Skeletal muscle tissue (tissue), 4 donors: ENCODE results near the gene TMEM95. TPM values are rescaled to one million over a fixed set of nuclear protein-coding genes. Genes with fewer than 3 reads are reported as not detected.
A peak's percentile ranks its signal among the peaks of the same experiment; 100 is the strongest.

Experiments
- H3K27ac ChIP-seq: one replicate; pipeline ENCODE4 v1.7.0; 2013; ENCODE audit warnings: mild to moderate bottlenecking, low read depth, low read length, inconsistent platforms
- H3K27me3 ChIP-seq, 3 donors: one replicate each; pipeline ENCODE4 v1.7.0; 2013; ENCODE audit warnings: low read length in 3 of 3; ENCODE audit not compliant: control insufficient read depth in 3 of 3, insufficient read depth in 3 of 3
- H3K36me3 ChIP-seq, 3 donors: one replicate each; pipeline ENCODE4 v1.7.0; 2013; ENCODE audit warnings: low read length in 3 of 3; ENCODE audit not compliant: control insufficient read depth in 3 of 3, insufficient read depth in 3 of 3
- H3K4me1 ChIP-seq, 3 donors: one replicate each; pipeline ENCODE4 v1.7.0; 2013; ENCODE audit warnings: low read length in 3 of 3, mild to moderate bottlenecking in 3 of 3; ENCODE audit not compliant: control insufficient read depth in 3 of 3, insufficient read depth in 3 of 3
- H3K4me3 ChIP-seq, 3 donors: one replicate each; pipeline ENCODE4 v1.7.0; 2013; ENCODE audit warnings: low read length in 3 of 3
- H3K9ac ChIP-seq, 3 donors: one replicate each; pipeline ENCODE4 v1.7.0; 2013; ENCODE audit warnings: low read length in 3 of 3, mild to moderate bottlenecking in 3 of 3, moderate library complexity in 2 of 3, low read depth in 1 of 3
- H3K9me3 ChIP-seq, 3 donors: one replicate each; pipeline ENCODE4 v1.7.0; 2013; ENCODE audit warnings: low read length in 3 of 3; ENCODE audit not compliant: control insufficient read depth in 3 of 3
- total RNA-seq: library from RNA; depleted of rRNA; stranded (reverse); fragments of >200 nt; gene quantifications from one replicate; pipeline ENCODE4 v1.2.3, GENCODE V29; 2014
- donor health status: Osteomylitis.

Gene TMEM95
- total RNA-seq, 1 donor from 2014 or later, result not detected

DNA sequence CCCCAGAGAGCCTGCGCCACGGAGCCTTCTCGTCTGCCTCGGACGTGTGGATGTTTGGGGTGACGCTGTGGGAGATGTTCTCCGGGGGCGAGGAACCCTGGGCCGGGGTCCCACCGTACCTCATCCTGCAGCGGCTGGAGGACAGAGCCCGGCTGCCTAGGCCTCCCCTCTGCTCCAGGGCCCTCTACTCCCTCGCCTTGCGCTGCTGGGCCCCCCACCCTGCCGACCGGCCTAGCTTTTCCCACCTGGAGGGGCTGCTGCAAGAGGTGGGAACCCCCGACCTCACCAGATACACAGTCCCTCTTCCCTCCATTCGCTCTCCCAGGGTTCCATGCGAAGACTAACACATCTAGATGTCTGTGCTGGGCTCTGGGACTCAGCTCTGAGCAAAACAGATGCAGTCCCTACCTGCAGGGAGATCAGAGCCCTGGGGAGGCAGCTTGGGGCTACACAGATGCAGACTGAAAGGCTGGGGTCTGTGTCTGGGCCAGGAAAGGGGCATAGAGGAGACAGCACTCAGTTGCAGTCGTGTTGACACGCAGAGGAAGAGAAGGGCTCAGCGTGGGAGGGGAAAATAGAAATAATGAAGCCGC, 29.6 kb downstream of the TMEM95 start:
- peaks cover 8 to 13% (median 9%) of the 10 kb centered on the region in 3 donors for H3K36me3 ChIP-seq
- H3K9ac ChIP-seq, result peak overlapping the region in 1 of 3 donors; percentile 60
- H3K27me3 ChIP-seq, result peaks cover 10 to 43% (median 29%) of the 10 kb centered on the region in 3 donors
- H3K9me3 ChIP-seq, result no peaks in the 10 kb centered on the region
- no peak overlapping the region for H3K27ac ChIP-seq
- peak overlapping the region in 2 of 3 donors; percentile 48 to 60 for H3K4me3 ChIP-seq
- peaks cover 24 to 33% (median 27%) of the 10 kb centered on the region in 3 donors for H3K4me1 ChIP-seq

DNA sequence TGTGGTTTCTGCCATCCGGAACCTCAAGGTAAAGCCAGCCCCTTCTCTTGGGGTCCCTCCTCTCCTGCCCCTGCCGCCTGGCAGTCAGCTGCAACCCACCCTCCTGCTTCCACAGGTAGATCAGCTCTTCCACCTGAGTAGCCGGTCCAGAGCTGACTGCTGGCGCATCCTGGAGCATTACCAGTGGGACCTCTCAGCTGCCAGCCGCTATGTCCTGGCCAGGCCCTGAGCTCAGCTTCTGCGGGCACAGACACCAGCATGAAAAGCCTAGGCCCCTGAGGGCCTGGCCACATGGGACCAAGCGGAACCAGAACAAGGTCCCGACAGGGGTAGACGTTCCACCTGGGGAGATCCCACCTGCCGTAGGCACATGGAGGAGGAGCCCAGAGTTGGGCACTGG, 33.9 kb downstream of the TMEM95 start:
- H3K27ac ChIP-seq, result no peak overlapping the region
- H3K9me3 ChIP-seq, result no peaks in the 10 kb centered on the region
- no peak overlapping the region for H3K9ac ChIP-seq
- peaks cover 18 to 38% (median 28%) of the 10 kb centered on the region in 3 donors for H3K36me3 ChIP-seq
- no peak overlapping the region for H3K4me3 ChIP-seq
- H3K4me1 ChIP-seq, result peaks cover 3 to 13% (median 9%) of the 10 kb centered on the region in 3 donors
- peaks cover 0 to 8% (median 0%) of the 10 kb centered on the region in 3 donors for H3K27me3 ChIP-seq

DNA sequence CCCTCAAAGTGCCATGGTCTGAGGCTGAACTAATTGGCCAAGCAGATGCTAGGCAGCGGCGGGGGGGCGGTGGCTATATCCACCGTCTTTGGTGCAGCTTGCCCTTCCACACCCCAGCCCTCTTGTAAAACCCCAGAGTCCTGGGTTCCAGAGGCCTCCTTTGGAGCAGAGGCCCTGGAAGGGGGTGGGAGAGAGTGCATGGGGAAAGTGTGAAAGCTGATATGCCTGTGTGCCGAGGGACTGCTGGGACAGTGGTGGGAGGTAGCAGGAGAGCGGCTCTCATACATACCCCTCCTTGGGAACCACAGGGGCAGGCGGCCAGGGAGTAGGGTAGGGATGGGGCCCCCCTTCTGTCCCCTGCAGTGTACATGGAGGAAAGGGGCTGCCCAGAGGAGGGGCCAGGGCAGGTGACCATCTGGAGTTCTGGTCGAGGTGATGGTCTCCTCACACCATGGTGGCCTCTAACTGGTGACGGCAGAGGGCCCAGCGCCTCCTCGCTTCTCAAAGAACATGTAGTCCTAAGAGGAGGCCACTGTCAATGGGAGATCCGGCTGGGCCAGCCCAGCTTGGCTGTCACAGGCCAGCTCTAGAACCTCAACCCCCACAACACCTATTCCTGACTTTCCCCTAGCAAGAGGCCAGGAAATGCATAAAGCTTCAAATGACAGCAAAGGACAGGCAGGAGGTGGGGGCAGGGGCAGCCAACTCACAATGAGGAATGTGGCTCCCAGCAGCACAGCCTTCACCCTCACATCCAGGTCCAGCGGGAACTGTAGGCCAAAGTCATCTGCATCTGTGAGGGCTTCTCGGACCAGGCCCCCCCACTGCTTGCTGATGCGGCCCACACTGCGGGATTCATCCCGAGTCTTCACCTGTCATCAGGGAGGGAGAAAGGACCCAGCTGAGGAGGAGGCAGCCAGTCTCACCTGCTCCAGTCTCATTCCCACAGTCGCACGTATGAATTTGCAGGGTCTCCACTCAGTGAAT, 35.3 kb downstream of the TMEM95 start:
- peaks cover 8 to 15% (median 13%) of the 10 kb centered on the region in 3 donors for H3K4me1 ChIP-seq
- no peak overlapping the region for H3K4me3 ChIP-seq
- H3K9ac ChIP-seq, result no peak overlapping the region
- H3K27me3 ChIP-seq, result no peaks in the 10 kb centered on the region
- H3K27ac ChIP-seq, result no peak overlapping the region
- H3K9me3 ChIP-seq, result no peaks in the 10 kb centered on the region
- peaks cover 18 to 38% (median 28%) of the 10 kb centered on the region in 3 donors for H3K36me3 ChIP-seq

DNA sequence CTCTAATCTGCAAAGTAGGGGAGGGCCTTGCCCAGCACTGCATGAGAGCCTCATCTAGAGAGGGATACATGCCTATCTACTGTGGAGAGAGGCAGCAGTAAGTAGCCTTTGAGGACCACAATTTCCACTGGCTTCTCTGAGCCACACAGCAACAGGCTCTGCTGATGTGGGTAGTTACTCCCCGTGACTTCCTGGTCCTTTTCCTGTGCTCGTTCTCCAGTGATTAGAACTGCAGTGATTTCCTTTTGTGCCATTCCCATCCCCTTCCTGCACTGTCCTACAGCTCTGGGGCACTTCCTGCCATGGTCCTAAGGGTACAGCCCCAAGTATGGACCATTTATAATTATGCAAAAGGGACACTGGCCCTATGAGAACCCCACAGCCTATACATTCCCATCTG, 36.4 kb downstream of the TMEM95 start:
- H3K9me3 ChIP-seq, result no peaks in the 10 kb centered on the region
- no peak overlapping the region for H3K4me3 ChIP-seq
- H3K27ac ChIP-seq, result no peak overlapping the region
- H3K36me3 ChIP-seq, result peaks cover 18 to 38% (median 28%) of the 10 kb centered on the region in 3 donors
- peaks cover 8 to 15% (median 13%) of the 10 kb centered on the region in 3 donors for H3K4me1 ChIP-seq
- no peaks in the 10 kb centered on the region for H3K27me3 ChIP-seq
- H3K9ac ChIP-seq, result no peak overlapping the region

DNA sequence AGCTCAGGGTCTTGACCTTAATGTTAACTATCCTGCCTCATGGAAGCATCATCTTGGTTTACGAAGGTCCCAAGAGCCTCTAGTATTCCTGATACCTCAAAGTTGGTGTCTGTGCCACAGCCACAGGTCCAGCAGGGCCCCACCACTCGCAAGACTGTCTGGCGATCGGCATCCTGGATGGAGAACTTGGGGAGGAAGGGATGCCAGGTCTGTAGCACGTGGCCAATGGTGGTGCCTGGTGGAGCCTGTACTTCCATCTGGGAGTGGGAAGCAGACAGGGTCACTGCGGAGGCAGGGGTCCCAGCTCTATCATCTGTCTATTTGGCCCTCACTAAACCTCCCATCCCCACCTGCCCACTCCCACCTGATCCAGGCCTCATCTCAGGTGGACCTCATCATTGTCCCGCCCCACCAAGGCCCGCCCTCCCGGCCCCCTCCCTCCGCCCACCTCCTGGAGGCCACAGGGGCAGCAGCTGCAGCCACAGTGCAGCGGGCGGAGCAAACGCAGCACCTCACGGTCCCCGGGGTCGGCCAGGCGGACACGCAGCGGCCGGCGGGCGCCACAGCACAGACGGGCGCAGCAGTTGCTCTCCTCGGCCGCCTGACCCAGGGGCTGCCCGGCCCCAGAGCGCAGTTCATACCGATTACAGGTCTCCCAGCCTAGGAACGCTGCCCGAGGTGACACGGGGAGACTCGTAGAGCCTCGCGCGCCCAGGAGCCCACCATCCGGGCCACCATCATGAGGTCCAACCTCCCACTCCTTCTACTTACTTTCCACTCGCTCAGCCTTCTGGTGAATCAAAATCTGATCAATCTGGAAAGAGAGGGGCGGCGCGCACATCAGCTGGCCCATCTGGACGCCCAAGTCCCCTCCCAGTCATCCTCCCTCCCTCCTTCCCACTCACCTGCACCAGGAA, 38.0 kb downstream of the TMEM95 start:
- H3K9ac ChIP-seq, result no peak overlapping the region
- H3K9me3 ChIP-seq, result no peaks in the 10 kb centered on the region
- no peaks in the 10 kb centered on the region for H3K27me3 ChIP-seq
- peaks cover 8 to 15% (median 13%) of the 10 kb centered on the region in 3 donors for H3K4me1 ChIP-seq
- H3K36me3 ChIP-seq, result peaks cover 18 to 38% (median 28%) of the 10 kb centered on the region in 3 donors
- no peak overlapping the region for H3K27ac ChIP-seq
- peak overlapping the region in 2 of 3 donors; percentile 70 to 84 for H3K4me3 ChIP-seq

DNA sequence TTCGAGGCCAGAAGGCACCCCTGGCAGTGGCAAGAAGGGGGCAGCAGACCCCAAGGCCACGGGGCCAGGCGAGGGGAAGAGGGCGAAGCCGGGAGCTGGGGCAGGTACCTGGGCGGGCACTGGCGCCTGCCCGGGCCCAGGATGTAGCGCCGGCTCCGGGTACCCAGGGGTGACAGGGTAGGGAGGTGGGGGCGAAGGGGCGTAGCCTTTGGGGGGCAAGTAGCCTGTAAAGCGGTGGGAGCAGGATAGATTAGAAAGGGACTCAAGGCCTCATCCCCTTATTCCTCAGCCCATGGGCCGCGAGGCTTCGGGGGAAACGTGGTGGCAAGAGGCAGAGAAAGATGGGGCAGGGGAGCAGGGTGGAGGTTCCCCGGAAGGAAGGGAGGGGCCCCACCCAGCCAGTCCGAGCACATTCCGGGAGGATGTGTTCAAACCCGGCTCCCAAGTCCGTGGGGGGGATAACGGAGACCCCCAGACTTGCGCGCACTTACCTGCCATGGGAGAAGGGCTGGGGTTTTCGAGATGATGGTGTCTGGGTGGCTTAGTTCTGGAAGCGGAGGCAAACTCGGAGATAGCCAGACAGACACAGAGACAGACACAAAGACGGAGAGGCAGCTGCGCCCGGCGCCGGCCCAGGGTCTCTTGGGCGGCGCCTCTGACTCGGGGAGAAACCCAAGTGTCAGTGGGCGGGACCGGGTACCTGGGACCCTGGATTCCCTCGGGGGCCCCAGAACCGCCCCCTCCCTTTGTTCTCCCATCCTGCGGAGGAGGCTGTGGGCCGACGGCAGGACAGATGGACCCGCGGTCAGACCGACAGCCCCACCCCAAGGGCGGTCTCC, 38.9 kb downstream of the TMEM95 start:
- Histone ChIP-seq H3K9ac (peak overlapping the region; percentile 75 to 95 (median 84)), H3K36me3 (peaks cover 14 to 33% (median 25%) of the 10 kb centered on the region in 3 donors), H3K9me3 (no peaks in the 10 kb centered on the region), H3K4me3 (peak overlapping the region; percentile 70 to 84 (median 83)), H3K4me1 (peaks cover 8 to 15% (median 13%) of the 10 kb centered on the region in 3 donors), H3K27me3 (no peaks in the 10 kb centered on the region), H3K27ac (peak overlapping the region; percentile 75)

DNA sequence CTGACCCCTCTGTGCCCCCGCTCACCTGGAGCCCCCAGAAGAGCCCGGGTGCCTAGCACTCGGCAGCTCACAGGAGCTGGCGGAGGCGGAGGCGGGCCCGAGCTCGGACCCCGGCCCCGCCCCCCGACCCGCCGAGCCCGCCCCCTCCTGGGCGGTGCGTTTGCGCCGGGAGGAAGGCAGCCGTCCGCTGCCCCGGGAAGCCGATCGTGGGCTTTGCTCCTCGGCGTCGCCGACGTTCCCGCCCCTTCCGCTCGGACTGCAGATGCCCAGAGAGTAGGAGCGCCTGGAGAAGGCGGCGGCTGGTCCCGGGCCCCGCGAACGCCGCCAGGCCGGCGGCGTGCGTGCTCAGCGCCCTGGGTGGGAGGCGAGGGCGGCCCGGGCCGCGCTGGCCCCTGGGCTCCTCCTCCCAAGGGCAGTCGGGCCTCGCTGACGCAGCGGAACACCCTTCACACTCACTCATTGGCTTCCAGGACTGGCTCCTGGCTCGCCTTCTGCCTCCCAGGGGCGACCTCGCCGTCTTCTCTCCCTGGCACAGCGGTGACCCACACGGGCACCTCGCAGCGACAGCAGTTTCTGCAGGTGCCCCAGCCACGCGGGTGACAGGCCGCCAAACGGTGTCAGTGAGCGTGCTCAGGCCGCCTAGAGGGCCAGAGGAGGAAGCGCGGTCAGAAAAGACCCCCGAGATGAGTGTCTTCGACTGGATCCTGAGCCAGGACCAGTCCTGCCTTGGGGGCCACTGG, 39.7 kb downstream of the TMEM95 start, which contains the start of gene PLSCR3:
PLSCR3 (minus strand) TSS at position 74 of the 740 bp plus-strand sequence. CDS start 415 bp downstream, outside the sequence.
- peak within 1 kb of the TSS; percentile 75 to 95 (median 86) for H3K9ac ChIP-seq
- peak within 1 kb of the TSS; percentile 75 for H3K27ac ChIP-seq
- peaks cover 9 to 25% (median 18%) of the 10 kb centered on the region in 3 donors for H3K36me3 ChIP-seq
- H3K27me3 ChIP-seq, result no peaks in the 10 kb centered on the region
- H3K4me1 ChIP-seq, result peaks cover 8 to 15% (median 13%) of the 10 kb centered on the region in 3 donors
- no peaks in the 10 kb centered on the region for H3K9me3 ChIP-seq
- H3K4me3 ChIP-seq, result peak within 1 kb of the TSS; percentile 70 to 84 (median 83)

DNA sequence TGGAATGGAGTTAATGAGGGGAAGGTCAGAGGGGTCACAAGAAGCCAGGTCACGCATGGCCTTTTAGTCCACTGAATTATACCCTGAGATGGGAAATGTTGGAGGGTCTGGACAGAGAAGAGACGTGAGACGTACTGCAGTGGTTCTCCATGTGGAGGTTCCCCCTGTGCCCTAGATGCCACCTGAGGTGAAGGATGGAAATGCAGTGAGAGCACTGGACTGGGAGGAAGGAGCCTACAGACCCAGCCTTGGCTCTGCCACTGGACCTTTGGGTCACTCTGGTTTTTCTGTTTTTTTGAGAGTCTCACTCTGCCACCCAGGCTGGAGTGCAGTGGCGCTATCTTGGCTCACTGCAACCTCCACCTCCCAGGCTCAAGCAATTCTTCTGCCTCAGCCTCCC, 41.2 kb downstream of the TMEM95 start:
- Histone ChIP-seq H3K4me1 (peaks cover 8 to 13% (median 12%) of the 10 kb centered on the region in 3 donors), H3K4me3 (no peak overlapping the region), H3K27me3 (no peaks in the 10 kb centered on the region), H3K9ac (no peak overlapping the region), H3K27ac (no peak overlapping the region), H3K36me3 (peaks cover 2 to 12% (median 9%) of the 10 kb centered on the region in 3 donors), H3K9me3 (no peaks in the 10 kb centered on the region)
